Vagina (tissue), 2 donors: ENCODE measurements around the gene LINC01488.

ENCODE experiments used
- POLR2A ChIP-seq, 2 donors: fragments of 450-650 bp; IDR thresholded peaks; one replicate each; pipeline ENCODE4 v1.6.1; 2017; ENCODE audit warnings: antibody characterized with exemption in 2 of 2, mild to moderate bottlenecking in 2 of 2, moderate library complexity in 2 of 2
- POLR2AphosphoS5 ChIP-seq, 2 donors: sonication (generic); formaldehyde crosslinking; IDR thresholded peaks; one replicate each; pipeline ENCODE4 v1.9.0; 2017; ENCODE audit warnings: antibody characterized with exemption in 2 of 2, mild to moderate bottlenecking in 2 of 2, low read depth in 1 of 2; ENCODE audit not compliant: insufficient read depth in 1 of 2
- TF ChIP-seq, protein P1 (sequence below), 3 experiments: fragments of 450-650 bp in 2 of 3; fragments of 200-600 bp in 1 of 3; sonication (generic) in 1 of 3; IDR thresholded peaks; one replicate each; pipeline ENCODE4 v1.5.1; 2017 to 2019; ENCODE audit warnings: antibody characterized with exemption in 3 of 3, mild to moderate bottlenecking in 2 of 3, moderate library complexity in 2 of 3

DNA sequence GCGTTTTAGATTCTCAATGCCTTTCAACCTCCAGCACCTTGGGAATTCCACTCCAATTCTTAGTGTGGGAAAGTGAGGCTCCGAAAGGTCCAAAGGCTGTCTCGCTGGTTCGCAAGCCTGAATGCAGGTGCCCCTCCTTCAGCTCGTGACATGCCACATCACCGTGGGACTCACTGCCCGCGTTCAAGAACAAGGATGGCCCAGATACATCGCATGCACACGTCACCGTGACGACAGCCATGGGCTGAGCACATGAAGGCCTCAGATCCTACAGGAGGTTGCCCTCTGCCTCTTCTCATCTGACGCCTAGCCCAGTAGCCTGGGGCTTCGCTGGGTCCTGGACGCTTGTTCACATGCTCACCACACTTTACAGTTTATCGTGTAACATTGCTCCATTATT, 4.4 kb upstream of the LINC01488 start:
- TF ChIP-seq, protein P1, sequence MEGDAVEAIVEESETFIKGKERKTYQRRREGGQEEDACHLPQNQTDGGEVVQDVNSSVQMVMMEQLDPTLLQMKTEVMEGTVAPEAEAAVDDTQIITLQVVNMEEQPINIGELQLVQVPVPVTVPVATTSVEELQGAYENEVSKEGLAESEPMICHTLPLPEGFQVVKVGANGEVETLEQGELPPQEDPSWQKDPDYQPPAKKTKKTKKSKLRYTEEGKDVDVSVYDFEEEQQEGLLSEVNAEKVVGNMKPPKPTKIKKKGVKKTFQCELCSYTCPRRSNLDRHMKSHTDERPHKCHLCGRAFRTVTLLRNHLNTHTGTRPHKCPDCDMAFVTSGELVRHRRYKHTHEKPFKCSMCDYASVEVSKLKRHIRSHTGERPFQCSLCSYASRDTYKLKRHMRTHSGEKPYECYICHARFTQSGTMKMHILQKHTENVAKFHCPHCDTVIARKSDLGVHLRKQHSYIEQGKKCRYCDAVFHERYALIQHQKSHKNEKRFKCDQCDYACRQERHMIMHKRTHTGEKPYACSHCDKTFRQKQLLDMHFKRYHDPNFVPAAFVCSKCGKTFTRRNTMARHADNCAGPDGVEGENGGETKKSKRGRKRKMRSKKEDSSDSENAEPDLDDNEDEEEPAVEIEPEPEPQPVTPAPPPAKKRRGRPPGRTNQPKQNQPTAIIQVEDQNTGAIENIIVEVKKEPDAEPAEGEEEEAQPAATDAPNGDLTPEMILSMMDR (IDR thresholded peaks at IDR 0.05): no peak
- TF ChIP-seq POLR2A (IDR thresholded peaks at IDR 0.05) (no peak), POLR2AphosphoS5 (IDR thresholded peaks at IDR 0.05; ENCODE audit: insufficient read depth in 1 of 2, low read depth in 1 of 2) (no peak)
